HG03060 (cell line): ENCODE measurements around the gene PGF.
"Not testable (repeated sequence)": the region's sequence is repeated elsewhere in the genome, so short reads cannot be mapped to it uniquely, and the experiment has no call there.

Experiments
- ATAC-seq: cut with Tn5 transposase; IDR thresholded peaks from one replicate; pipeline ENCODE4 v1.9.1; 2021; ENCODE audit warnings: low read depth, moderate number of reproducible peaks; ENCODE audit not compliant: unreplicated experiment

Gene PGF

DNA sequence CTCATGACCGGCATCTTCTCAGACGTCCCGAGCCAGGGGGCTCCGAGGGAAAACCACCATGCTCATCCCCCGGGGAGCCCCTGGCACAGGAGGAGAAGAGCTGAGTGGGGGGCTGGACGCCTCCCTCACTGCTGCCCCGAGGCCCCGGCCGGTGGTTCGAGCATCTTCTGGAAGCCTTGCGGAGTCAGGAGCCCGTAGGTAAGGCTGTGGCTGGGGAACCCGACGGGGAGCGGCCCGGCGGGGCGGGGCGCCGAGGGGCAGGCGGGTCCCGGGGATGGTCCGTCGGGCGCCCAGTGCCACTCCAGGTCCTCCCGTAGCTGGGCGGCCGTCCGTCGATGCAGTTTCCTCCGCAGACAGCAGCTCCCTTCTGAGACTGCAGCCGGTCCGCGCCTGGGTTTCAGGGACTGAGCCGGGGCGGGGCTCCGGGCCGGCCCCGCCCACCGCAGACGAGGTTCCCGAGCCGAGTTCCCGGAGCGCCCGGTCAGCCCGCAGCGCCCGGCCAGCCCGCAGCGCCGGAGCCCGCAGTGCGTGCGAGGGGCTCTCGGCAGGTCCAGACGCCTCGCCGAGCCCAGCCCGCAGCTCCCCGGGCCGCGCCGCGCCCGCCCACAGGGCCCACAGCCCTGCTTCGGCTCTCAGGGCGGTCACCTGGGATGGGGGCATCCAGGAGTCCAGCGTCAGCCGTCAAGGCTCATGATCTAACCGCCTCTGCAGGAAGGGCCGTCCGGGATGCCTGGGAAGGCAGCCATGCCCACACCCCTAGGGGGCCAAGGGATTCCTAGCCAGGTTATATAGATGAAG, at the start of gene PGF:
Gene PGF, minus strand, starts transcription at position 369 of the 798 bp plus-strand sequence. Its CDS starts 355 bp downstream, at position 14.
- ATAC-seq = no peak

DNA sequence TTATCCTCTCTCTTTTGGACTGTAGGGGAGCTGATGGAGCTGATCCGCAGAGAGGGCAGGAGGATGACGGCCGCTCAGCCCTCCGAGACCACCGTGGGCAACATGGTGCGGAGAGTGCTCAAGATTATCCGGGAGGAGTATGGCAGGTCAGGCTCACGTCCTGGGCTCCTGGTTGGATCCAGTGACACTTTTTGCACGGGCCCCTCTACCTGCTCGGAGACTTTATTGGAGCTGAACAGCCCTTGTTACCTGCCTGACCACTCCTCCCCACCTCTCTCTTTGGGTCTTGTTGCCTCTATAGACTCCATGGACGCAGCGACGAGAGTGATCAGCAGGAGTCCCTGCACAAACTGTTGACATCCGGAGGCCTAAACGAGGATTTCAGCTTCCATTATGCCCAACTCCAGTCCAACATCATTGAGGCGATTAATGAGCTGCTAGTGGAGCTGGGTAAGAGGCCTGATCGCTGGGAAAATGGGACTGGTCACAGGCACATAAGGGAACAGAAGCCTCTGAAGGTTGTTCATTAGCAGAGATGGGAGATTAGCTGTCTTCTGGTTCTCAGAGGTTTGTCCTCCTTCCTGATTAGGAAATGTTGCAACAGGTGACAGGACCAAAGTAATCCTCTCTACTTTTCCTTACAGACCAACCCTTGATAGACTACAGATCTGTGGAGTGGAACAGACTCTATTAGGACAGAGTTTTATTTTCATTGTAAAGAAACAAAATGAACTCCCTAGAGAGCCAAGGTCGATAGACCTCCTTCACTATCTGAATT, 48.0 kb upstream of the PGF start:
- no peak for ATAC-seq

DNA sequence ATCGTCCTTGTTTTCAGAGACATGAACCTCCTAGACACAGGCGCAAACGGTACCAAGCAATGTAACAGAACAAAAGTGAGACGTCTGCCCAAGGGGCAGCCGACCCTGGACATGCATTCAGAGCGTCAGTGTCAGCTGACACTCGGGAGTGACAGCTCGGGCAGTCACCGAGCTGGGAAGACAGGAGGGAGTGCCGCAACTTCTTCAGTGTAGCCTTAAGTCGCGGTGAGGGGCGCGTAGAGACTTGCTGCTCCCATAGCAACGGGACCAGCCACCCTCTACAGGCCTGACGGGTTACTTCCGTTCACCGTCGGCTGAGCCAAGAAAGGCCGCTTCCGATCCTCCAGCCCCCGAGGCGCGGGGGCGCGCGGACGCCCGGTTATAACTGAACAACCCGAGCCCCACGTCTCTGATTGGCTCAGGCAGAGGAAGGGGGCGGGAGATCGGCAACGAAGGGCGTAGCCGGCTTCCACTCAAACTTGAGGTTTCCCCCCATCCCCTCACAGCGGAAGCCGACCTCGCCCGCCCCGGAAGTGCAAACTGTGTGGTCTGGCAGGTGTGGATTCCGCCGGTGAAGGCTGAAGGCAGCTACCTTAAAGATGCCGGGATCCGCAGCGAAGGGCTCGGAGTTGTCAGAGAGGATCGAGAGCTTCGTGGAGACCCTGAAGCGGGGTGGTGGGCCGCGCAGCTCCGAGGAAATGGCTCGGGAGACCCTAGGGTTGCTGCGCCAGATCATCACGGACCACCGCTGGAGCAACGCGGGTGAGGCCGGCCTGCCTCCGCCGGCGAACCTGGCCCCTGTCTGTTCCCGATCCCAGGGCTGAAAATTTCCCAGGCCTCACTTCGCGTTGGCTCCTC, 47.2 kb upstream of the PGF start, which contains the start of gene EIF2B2:
Gene EIF2B2, plus strand, starts transcription at position 530 of the 858 bp plus-strand sequence. Its CDS starts 70 bp downstream, at position 600.
- ATAC-seq = peak; percentile 78

DNA sequence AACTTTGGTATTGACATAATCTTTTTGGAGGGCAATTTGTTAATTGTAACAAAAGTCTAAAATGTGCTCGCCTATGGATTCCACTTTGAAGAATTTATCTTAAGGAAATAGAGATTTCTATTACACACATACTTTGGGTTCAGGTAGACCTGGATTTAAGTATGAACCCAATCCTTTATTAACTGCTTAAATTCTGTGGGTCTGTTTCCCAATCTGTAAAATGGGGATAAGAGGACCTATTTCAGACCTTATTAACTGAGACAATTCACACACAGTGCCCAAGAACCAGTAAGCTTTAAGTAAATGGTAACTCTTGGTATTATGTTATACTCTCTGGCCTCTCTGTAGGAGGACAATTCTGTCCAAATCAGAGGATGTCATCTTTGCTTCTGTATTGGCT, 46.5 kb upstream of the PGF start:
- ATAC-seq = no peak

DNA sequence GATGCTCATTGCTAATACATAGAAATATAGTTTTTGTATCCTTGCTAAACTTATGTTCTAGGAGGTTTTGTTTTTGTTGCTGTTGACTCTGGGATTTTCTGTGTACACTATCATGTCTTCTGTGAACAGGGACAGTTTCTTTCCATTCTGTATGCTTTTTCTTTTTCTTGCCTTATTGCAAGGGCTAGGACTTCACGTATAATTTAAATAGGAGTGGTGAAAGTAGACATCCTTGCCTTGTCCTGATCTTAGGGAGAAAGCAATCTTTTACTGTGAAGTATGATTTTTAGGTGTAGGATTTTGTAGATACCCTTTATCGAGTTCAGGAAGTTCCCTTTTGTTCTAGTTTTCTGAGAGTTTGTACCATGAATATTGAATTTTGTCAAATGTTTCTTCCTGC, 45.9 kb upstream of the PGF start:
- no peak for ATAC-seq

DNA sequence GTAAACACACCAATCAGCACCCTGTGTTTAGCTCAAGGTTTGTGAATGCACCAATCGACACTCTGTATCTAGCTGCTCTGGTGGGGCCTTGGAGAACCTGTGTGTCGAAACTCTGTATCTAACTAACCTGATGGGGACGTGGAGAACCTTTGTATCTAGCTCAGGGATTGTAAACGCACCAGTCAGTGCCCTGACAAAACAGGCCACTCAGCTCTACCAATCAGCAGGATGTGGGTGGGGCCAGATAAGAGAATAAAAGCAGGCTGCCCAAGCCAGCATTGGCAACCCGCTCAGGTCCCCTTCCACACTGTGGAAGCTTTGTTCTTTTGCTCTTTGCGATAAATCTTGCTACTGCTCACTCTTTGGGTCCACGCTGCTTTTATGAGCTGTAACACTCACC, 40.4 kb upstream of the PGF start:
- not testable (repeated sequence) for ATAC-seq

DNA sequence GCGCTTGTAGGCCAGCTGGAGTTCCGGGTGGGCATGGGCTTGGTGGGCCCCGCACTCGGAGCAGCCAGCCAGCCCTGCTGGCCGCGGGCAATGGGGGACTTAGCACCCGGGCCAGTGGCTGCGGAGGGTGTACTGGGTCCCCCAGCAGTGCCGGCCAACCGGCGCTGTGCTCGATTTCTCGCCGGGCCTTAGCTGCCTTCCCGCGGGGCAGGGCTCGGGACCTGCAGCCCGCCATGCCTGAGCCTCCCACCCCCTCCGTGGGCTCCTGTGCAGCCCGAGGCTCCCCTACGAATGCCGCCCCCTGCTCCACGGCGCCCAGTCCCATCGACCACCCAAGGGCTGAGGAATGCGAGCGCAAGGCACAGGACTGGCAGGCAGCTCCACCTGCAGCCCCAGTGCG, 38.8 kb upstream of the PGF start:
- ATAC-seq = not testable (repeated sequence)

DNA sequence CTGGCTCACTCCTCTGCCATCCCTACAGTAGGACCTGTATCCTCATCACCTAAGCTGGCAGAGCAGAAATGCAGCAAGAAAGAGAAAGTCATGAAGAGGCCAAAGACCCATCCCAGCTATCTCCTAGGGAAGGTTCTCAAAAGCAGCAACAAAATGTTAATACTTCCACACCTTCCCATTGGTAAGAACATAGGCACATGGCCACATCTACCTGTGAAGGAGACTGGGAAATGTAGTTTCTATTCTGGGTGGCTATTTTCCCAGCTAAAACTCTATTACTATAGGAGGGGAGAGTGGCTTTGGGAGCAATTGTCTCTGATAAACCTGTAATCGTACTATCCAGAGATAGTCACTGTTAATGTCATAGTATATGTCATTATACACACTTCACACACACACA, 33.6 kb upstream of the PGF start:
- ATAC-seq = no peak

DNA sequence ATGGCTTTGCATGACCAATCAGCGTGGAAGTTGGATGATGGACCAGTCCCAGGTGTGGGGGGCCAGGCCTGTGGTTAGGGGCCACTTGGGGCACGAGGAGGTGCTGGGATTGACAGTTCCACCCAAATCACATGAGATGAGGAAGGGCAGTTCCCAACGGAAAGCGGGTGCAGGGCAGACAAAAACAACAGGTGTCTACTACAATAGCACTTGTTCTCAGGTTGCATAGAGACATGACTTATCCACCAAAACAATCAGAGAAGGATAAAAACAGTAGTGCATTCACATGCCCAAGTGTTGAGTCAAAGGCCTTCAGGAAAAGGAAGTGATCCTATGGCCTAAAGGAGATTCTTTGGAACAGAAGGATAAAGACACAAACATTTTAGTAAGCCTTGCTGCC, 32.7 kb upstream of the PGF start:
- no peak for ATAC-seq

DNA sequence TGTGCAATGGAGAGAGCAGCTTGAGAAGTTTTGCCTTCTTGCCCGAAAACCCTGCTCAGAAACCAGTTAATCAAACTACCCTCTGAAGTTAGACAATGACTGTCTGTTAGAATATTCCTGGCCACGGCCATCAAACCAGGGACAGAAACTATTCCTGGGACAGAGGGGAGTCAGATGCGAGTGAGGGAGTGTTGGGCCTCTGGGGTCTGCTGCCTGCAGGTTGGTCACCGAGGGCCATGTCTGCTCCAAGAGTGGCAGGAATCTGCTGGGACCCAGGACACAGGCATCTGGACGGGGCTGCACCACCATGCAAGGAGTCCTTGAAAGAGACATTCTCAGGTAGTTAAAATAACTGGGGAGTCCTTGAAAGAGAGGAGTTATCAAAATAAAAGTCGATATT, 30.4 kb upstream of the PGF start:
- ATAC-seq = no peak

DNA sequence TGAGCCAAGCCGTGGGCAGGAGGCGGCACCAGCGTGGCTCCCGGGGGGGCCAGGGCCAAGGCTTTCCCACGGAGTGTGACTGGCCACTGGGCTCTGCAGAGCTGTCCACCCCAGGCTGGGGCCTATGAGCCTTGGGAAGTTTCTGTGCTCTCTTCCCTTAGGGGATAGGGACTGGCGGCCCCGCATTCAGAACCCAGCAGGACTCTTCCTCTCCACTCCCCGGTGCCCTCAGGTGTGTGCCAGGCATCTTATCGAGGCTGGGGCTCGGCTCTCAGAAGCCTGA, 29.6 kb upstream of the PGF start:
- ATAC-seq = no peak

DNA sequence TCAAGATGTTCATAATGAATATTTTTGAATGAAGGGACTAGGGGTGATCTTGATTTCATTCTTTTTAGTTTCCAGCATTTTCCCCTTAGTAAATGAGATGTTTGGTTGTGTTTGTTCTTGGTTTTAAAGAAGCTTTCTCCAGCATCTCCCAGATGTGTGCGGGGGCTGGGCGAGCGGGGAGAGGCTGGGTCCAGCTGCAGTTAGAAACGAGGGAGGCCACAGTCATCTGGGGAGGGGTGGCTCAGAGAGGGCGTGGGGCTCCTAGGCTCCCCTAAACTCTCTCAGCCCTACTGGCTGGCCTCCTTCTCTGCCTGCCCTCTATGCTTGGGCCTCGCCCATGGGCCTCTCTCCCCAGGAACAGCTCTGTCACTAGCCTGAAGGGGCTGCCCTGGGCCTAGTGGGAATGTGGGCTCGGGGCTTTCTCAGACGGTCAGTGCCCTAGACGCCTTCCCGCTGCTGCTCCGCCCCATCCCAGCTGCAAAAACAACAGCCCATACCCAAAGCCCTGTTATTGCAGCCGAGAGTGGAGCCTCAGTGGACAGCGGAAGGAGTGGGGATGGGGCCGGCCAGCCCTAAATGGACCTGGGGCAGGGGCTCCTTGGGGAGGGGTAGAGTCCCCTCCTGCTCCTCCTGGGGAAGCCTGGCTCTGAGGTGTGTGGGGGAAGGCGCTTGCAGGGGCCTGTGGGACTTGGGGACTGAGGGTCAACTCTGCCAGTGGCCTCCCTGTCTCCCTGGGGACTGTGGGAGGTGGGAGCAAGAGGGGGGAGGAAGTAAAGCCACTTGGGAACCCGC, 29.0 kb upstream of the PGF start:
- ATAC-seq = no peak

DNA sequence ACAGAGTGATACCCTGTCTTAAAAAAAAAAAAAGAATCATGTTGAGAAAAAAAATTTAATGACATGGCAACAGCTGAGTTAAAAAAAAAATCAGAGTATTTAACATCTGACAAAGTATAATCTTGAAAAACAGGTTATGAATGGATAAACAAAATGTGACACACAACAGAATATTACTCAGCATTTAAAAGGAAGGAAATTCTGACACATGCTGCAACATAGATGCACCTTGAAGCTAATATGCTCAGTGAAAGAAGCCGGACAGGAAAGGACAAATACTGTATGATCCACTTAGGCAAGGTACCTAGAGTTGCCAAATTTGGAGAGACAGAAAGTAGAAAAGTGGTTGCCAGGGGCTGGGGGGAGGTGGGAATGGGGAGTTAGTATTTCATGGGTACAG, 27.9 kb upstream of the PGF start:
- no peak for ATAC-seq

DNA sequence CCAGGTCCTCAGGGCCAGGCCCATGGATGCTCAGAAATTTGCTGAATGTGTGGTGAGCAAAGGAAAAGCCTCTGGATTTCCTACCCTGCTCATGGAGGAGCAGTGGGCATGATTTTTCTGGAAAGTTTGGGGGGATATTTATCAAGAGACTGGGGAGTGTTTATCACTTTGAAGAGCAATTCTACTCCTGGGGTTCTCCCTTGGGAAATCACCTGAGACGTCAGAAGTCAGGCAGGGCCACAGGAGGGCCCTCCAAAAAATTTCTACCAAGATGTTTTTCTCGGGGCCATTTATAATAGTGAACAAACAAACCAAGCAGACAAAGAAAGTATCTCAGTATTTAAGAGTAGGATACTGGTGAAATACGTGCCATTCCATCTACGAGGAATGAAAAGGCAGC, 27.3 kb upstream of the PGF start:
- no peak for ATAC-seq

DNA sequence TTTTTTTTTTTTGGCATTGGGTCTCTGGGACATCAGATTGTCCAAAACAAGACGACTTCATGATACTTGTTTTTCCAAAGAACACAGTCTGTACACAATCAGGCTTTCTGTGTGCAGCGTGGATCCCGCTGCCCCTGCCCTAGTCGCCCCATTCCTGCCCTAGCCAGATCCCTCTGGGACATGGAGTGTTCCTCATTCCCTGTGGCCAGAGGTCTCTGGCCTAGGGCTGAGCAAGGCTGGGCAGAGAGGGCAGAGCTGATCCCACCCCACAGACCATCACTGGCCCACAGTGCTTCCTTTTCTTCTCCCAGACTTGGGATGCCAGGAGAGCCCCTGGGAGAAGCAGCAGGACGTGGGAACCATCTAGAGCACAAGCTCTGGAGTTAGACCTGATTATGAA, 26.4 kb upstream of the PGF start:
- ATAC-seq = no peak

DNA sequence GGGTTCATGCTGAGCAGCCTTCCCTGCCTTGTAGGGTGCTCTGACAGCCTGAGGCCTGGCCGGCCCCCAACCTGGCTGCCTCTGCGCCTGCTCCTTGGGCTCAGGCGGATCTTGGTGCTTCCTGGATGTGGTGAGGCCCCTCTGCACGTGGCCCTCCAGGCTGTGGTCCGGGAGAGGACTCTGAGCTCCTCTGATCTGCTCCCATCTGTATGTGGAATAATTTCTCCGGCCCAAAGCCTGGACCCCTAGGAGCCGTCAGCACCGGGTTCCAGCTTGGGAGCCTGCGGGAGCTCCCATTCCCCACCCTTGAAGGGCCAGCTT, 26.0 kb upstream of the PGF start:
- no peak for ATAC-seq

DNA sequence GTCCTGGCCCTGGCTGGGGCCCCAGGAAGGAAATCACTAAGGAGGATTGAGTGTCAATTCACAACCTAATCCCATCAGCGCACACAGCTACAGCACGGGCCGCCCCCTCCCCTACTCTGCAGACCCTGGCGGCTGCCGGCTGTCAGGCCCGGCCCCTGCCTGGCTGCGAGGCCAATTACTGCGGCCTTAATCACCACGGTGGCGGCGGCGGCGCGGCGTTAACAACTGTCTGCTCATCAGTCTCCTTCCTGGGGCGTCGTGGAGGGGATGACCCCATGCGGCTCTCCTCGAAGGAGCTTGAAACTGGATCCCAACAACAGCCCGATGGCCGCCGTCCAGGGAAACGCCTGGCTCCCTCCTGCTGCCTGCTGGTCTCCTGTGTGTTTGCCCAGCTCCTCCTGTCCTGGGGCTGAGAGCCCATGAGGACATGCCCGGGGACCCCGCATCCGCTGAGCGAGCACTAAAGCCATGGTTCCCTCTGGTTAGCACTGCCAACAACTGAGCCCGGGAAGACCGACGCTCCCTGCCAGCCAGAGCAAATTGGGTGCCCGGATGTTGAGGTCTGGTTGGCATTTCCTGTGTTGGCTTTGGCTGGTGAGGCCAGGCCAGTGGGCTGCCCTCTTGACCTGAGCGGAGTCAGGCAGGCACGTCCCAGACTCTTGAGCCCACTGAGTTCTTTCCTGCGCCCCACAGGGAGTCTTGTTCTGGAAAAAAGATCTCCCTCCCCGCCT, 25.5 kb upstream of the PGF start:
- no peak for ATAC-seq

DNA sequence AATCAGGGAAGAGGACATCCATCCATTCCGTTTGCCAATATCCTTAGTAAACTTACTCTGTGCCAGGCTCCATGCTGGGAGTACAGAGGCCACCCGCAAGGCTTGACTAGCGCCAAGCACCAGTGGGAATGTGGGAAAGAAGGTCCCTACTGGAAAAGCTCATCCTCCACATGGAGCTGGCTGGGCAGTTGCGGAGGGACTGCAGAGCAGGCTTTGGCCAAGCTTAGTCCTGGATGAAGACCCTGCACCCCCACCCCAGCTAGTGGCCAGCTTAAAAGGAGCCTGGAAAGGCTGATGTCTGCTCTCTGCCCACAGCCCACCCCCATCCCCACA, 25.0 kb upstream of the PGF start:
- ATAC-seq = no peak

DNA sequence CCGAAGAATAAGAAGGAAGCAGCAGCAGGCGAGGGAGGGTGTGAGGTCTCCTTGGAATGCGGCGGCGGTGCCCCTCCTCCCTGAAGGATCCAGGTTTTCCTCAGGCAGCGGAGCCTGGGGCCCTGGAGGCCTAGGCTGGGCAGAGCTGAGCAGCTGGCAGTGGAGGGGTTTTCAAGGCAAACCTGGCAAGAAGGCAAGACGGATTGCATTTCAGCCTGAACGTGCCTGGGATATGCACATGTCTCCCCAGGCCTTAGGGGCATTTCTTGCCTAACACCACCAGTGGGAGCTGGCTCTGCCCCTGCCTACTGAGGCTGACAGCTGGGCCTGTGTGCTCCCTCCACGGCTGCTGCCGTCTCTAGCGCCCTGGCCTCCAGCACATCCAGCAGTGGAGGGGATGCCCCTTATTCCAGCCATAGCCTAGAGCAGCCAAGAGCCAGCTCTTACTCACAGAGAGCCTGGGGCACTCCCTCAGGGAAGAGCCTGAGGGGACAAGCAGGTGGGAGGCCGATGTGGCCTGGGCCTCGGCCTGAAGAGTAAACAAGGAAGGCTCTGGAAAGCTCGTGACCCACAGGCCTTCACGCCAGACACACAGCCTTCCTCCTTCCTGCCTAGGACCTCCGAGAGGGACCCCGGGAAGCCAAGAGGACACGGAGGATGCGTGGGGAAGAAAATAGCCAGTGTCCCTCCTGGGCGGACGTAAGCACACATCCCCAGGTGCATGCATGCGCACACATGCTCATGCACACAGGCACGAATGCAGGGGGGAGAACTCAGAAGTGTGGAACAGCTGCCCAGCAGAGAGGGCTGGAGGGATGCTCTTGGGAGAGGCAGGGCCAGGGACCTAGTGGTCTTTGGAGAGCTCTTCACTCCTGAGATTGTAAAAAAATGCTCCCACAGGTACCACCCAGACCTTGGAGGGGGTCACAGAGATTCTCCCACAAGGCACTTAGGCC, 24.3 kb upstream of the PGF start:
- ATAC-seq = no peak
